Measurements from ENCODE around the gene RBM19.

The RBM19 gene

DNA sequence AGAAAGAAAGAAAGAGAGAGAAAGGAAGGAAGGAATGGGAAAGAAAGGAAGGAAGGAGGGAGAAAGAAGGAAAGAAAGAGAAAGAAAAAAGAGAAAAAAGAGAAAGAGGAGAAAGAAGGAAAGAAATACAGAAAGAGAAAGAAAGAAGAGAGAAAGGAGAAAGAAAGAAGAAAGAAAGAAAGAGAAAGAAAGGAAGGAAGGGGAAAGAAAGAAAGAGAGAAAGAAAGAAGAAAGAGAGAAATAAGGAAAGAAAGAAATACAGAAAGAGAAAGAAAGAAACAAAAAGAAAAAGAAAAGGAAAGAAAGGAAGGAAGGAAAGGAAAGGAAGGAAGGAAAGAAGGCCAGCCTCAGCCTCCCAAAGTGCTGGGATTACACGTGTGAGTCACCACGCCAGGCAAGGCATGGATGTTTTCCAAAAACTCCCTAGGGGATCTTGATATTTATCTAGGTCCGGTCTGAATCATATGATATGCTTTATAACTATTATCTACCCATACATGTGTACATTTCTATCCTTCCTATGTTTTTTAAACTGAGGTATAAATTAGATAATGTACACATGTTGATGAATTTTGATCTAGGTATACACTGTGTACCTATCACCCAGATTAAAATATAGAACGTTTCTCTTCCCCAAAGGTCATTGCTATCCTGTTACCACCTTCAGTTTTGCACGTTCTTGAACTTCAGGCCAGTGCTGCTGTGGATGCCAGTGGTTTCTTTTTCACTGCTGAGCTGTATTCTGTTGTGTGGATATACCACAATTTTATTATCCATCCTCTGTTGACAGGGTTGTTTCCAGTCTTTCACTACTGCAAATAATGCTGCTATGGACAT is 177.9 kb downstream of the RBM19 start:
- DNase-seq (ENCODE audit: low read depth), result peak; percentile 21

DNA sequence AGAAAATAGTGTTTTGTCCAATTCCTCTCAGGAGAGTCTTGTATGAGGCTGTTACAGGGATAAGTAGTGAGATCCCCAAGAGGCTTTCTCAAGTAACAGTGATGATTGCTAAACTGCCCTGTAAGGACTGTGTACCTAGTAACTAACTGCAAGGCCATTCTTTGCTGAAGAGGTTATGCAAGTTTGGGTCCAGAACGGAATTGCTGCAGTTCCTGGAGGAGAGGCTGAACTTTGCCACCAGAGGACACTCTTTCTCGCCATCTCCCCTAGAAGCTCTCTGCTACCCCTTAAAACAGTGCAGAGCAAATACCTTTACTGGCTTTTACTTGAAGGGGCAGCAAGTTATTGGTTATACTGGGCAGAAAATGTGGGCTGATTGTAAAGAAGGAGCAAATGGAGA is 180.0 kb downstream of the RBM19 start:
- no peak overlapping the region for H3K4me3 ChIP-seq (ENCODE audit: low read length)
- TF ChIP-seq, protein P1, sequence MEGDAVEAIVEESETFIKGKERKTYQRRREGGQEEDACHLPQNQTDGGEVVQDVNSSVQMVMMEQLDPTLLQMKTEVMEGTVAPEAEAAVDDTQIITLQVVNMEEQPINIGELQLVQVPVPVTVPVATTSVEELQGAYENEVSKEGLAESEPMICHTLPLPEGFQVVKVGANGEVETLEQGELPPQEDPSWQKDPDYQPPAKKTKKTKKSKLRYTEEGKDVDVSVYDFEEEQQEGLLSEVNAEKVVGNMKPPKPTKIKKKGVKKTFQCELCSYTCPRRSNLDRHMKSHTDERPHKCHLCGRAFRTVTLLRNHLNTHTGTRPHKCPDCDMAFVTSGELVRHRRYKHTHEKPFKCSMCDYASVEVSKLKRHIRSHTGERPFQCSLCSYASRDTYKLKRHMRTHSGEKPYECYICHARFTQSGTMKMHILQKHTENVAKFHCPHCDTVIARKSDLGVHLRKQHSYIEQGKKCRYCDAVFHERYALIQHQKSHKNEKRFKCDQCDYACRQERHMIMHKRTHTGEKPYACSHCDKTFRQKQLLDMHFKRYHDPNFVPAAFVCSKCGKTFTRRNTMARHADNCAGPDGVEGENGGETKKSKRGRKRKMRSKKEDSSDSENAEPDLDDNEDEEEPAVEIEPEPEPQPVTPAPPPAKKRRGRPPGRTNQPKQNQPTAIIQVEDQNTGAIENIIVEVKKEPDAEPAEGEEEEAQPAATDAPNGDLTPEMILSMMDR (conservative IDR thresholded peaks at IDR 0.05; ENCODE audit: low read length), result no peak
- no peak for DNase-seq (ENCODE audit: low read depth)

More for the DNA sequence above, 177.9 kb downstream of the RBM19 start:
- no peak overlapping the region for H3K4me3 ChIP-seq (ENCODE audit: low read length)
- TF ChIP-seq, protein P1 (conservative IDR thresholded peaks at IDR 0.05; ENCODE audit: low read length), result no peak

DNA sequence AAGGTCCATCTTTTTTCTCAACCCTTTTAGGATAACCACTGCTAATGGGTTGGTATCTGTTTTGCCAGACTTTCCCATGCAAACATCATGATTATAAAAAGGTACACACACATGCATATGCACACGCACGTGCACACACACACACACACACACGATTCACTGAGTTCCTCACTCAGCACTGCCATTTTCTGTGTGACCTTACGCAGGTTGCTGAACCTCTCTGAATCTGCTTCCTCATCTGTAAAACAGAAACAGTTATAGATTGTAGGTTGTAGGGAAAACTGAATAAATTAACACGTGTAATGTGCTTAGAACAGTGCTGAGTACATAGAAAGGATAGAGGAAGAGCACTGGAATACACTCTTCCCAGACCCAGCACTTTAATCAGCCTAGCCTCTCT is 182.3 kb downstream of the RBM19 start:
- TF ChIP-seq, protein P1 (conservative IDR thresholded peaks at IDR 0.05; ENCODE audit: low read length), result no peak
- no peak overlapping the region for H3K4me3 ChIP-seq (ENCODE audit: low read length)
- no peak for DNase-seq (ENCODE audit: low read depth)

DNA sequence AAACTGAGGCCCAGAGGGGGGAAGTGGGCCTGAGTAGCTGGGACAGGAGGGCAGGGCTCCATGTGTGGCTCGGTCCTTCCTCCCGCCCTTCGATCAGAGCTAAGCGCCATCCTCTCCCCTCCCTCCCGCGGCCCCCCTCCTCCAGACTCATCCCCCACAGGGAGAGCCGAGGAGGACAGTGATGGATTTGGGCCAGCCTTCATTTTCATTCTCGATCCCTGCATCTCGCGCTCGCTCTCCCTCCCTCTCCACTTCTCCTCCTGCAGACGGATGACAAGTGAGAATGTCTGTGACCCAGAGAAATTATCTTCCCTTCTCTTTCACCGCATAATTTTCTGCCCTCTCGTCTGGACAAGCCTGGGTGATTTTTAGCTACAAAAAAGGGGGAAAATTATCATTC is 183.3 kb downstream of the RBM19 start:
- TF ChIP-seq, protein P1 (conservative IDR thresholded peaks at IDR 0.05; ENCODE audit: low read length), result no peak
- DNase-seq (ENCODE audit: low read depth), result no peak
- H3K4me3 ChIP-seq (ENCODE audit: low read length), result no peak overlapping the region

DNA sequence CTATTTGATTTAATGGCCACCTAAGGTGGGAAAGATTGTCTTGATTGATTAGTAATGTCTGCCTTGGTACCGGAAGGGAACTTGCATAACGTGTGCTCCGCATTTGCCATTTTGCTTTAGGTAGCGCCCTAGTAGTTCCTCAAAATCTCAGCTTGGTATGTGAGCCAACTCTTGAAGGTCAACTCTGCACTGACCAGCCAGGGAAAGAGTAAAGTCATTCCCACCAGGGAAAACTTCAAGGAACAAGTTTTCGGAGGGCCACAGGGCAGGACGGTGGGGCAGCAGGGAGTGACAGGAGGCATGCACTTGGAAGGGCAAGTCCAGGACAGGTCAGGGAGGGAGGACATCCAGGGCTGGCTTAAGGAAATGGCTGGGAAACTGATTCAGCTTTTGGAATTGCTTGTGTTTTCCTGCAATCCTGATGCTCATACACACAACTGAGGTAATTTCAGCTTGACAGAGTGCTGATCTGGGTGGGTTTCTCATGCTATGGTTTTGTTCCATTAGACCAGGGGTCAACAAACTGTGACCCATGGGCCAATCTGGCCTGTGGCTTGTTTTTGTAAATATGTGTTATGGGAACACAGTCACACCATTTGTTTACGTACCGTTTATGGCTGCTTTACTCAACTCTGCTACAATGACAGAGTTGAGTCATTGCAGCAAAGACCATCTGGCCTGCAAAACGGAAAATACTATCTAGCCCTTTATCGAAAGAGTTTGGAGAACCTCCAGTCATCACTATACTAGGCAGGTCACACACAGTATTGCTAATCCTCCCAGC is 184.5 kb downstream of the RBM19 start:
- TF ChIP-seq, protein P1 (conservative IDR thresholded peaks at IDR 0.05; ENCODE audit: low read length), result no peak
- DNase-seq (ENCODE audit: low read depth), result peak; percentile 25
- no peak overlapping the region for H3K4me3 ChIP-seq (ENCODE audit: low read length)

DNA sequence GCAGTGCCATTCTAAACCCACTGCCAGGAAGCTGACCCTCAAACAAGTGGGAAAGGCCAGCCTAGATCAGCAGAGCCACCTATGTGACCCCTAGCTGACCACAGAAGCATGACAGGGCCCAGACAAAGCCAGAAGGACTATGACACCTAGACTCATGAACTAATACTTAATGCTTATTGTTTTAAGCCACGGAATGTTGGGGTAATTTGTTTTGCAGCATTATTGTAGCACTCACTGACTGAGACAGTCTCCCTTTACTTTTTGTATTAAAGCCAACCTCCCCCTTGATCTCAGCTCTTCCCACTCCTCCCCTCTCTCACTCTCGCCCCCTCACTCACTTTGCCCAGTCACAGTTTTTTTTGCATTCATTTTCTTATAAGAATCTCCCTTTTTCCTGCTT is 186.4 kb downstream of the RBM19 start:
- no peak for DNase-seq (ENCODE audit: low read depth)
- TF ChIP-seq, protein P1 (conservative IDR thresholded peaks at IDR 0.05; ENCODE audit: low read length), result no peak
- no peak overlapping the region for H3K4me3 ChIP-seq (ENCODE audit: low read length)

All from AG10803 (cell line).